PC-3 (cell line): Measurements from ENCODE around the gene RHOBTB3. TPM values are rescaled to one million over a fixed set of nuclear protein-coding genes. Genes with fewer than 3 reads are reported as not detected.

Experiments used
- ATAC-seq: fragments of 200-7000 bp; cut with Tn5 transposase; 2 replicates; pipeline ENCODE4 v1.9.1; 2020; ENCODE audit warnings: mild to moderate bottlenecking, moderate library complexity
- BruUV-seq: library from RNA; stranded (reverse); fragments of 400-500 nt; replicated peaks from 2 replicates; lab custom pipeline; 2021; lab: Mats Ljungman, UMichigan
- CTCF ChIA-PET: fragments of 300-600 bp; sonication (Branson Sonifier 250); formaldehyde crosslinking; loops from one replicate; lab custom pipeline; 2022; ENCODE audit warnings: antibody characterized with exemption; lab: Charles Lee
- POLR2A ChIA-PET: fragments of 300-600 bp; sonication (Branson Sonifier 250); formaldehyde crosslinking; loops from one replicate; lab custom pipeline; 2022; ENCODE audit warnings: antibody characterized with exemption; ENCODE audit not compliant: unreplicated experiment; lab: Charles Lee
- DNase-seq: peaks from one replicate; pipeline ENCODE4 v3.0.0-alpha.2; 2015
- H2AFZ ChIP-seq: fragments of 300-600 bp; sonication (generic); 2 replicates; pipeline ENCODE4 v1.6.0; 2016; ENCODE audit warnings: antibody characterized with exemption, low read length
- H3F3A ChIP-seq: fragments of 300-600 bp; sonication (generic); one replicate; pipeline ENCODE4 v1.6.0; 2017; ENCODE audit warnings: antibody characterized with exemption, low read length, control low read depth, mild to moderate bottlenecking; ENCODE audit not compliant: unreplicated experiment
- H3K27ac ChIP-seq: fragments of 300-600 bp; sonication (generic); 2 replicates; pipeline ENCODE4 v1.5.1; 2016; ENCODE audit warnings: mild to moderate bottlenecking, low read length
- H3K27me3 ChIP-seq: fragments of 300-600 bp; sonication (generic); 2 replicates; pipeline ENCODE4 v1.6.1; 2016; ENCODE audit warnings: low read length, mixed read lengths
- H3K36me3 ChIP-seq: fragments of 300-600 bp; sonication (generic); 2 replicates; pipeline ENCODE4 v1.6.1; 2016; ENCODE audit warnings: low read depth, mixed run types, low read length, mixed read lengths
- H3K4me1 ChIP-seq: fragments of 300-600 bp; sonication (generic); 2 replicates; pipeline ENCODE4 v1.5.1; 2016; ENCODE audit warnings: low read length; ENCODE audit not compliant: insufficient read depth
- H3K4me2 ChIP-seq: fragments of 300-600 bp; sonication (generic); 2 replicates; pipeline ENCODE4 v1.6.0; 2016; ENCODE audit warnings: low read length
- H3K4me3 ChIP-seq: fragments of 300-600 bp; sonication (generic); 2 replicates; pipeline ENCODE4 v1.5.1; 2016; ENCODE audit warnings: mild to moderate bottlenecking, low read length, mixed read lengths
- H3K79me2 ChIP-seq: fragments of 300-600 bp; sonication (generic); 2 replicates; pipeline ENCODE4 v1.6.1; 2017; ENCODE audit warnings: low read length, mixed read lengths
- H3K9ac ChIP-seq: fragments of 300-600 bp; sonication (generic); 2 replicates; pipeline ENCODE4 v1.6.0; 2016; ENCODE audit warnings: mild to moderate bottlenecking, low read length
- H3K9me2 ChIP-seq: fragments of 300-600 bp; sonication (generic); replicated peaks from 2 replicates; pipeline ENCODE4 v1.6.1; 2016; ENCODE audit warnings: mixed run types, low read length, mixed read lengths
- H3K9me3 ChIP-seq: fragments of 300-600 bp; sonication (generic); 2 replicates; pipeline ENCODE4 v1.6.1; 2016; ENCODE audit warnings: low read length, mixed read lengths
- H4K20me1 ChIP-seq: fragments of 300-600 bp; sonication (generic); 2 replicates; pipeline ENCODE4 v1.6.1; 2016; ENCODE audit warnings: low read length, mixed read lengths
- CTCF ChIP-seq: fragments of 300-600 bp; sonication (generic); conservative IDR thresholded peaks from 2 replicates; pipeline ENCODE4 v1.5.1; 2017; ENCODE audit warnings: antibody characterized with exemption, low read depth, mild to moderate bottlenecking, low read length
- EZH2 ChIP-seq: fragments of 300-600 bp; sonication (generic); IDR thresholded peaks from one replicate; pipeline ENCODE4 v1.6.1; 2017; ENCODE audit warnings: antibody characterized with exemption, mild to moderate bottlenecking, low read length; ENCODE audit not compliant: unreplicated experiment
- EZH2phosphoT487 ChIP-seq: fragments of 300-600 bp; sonication (generic); IDR thresholded peaks from 2 replicates; pipeline ENCODE4 v1.6.1; 2018; ENCODE audit warnings: mild to moderate bottlenecking, antibody characterized with exemption, low read length, borderline replicate concordance
- intact Hi-C: fragments of 100-400 bp; cut with micrococcal nuclease; formaldehyde crosslinking; loops from 2 replicates; pipeline ENCODE4 v1.9.0; 2023
- total RNA-seq: library from RNA; depleted of rRNA; stranded (reverse); fragments of >200 nt; gene quantifications from 2 replicates; pipeline ENCODE4 v1.2.3, GENCODE V29; 2014

Gene RHOBTB3
- total RNA-seq, 1 experiment from 2014 or later: 16.3 TPM

GRCh38 chr5:95840956-95841705 lies 110.0 kb downstream of the RHOBTB3 start:
- Histone ChIP-seq H3K27me3 (no peaks in the 10 kb centered on the region), H3K4me2 (no peak overlapping the region), H3K4me1 (peaks cover 12% of the 10 kb centered on the region), H2AFZ (no peak overlapping the region), H3F3A (no peaks in the 10 kb centered on the region), H3K9ac (no peak overlapping the region), H3K79me2 (no peaks in the 10 kb centered on the region), H3K27ac (no peak overlapping the region), H3K4me3 (no peak overlapping the region), H3K36me3 (no peaks in the 10 kb centered on the region), H3K9me3 (no peaks in the 10 kb centered on the region), H4K20me1 (no peaks in the 10 kb centered on the region), H3K9me2 (no peaks in the 10 kb centered on the region)
- TF ChIP-seq EZH2: no peak
- no peak for TF ChIP-seq CTCF
- no peak for TF ChIP-seq EZH2phosphoT487
- intact Hi-C loops: loop anchor here (10.0 kb wide), 1 partner anchor 556 kb away; the partner anchor contains the start of gene MCTP1
- ChIA-PET POLR2A (no interaction called here), CTCF (interaction anchor here (0.7 kb wide), 1 partner anchor 213 kb away, joined by 5 read pairs; no protein-coding TSS in a partner anchor)
- ATAC-seq (no peak), DNase-seq (no peak)
- BruUV-seq: no TSS peak

GRCh38 chr5:95841914-95842812 lies 111.0 kb downstream of the RHOBTB3 start:
- H3K4me2 ChIP-seq: no peak overlapping the region
- CTCF ChIA-PET: interaction anchor here (0.5 kb wide), 1 partner anchor 61 kb away, joined by 3 read pairs; no protein-coding TSS in a partner anchor
- H3K36me3 ChIP-seq: no peaks in the 10 kb centered on the region
- H4K20me1 ChIP-seq: no peaks in the 10 kb centered on the region
- no peak overlapping the region for H3K9ac ChIP-seq
- no TSS peak for BruUV-seq
- H3K4me3 ChIP-seq: no peak overlapping the region
- no peaks in the 10 kb centered on the region for H3K9me3 ChIP-seq
- no peaks in the 10 kb centered on the region for H3F3A ChIP-seq
- no peak for ATAC-seq
- no peak for TF ChIP-seq EZH2
- TF ChIP-seq CTCF: no peak
- no peak for TF ChIP-seq EZH2phosphoT487
- no peak for DNase-seq
- H3K27me3 ChIP-seq: no peaks in the 10 kb centered on the region
- H3K79me2 ChIP-seq: no peaks in the 10 kb centered on the region
- intact Hi-C loops: loop anchor here (10.0 kb wide), 1 partner anchor 557 kb away; the partner anchor contains the start of gene MCTP1
- POLR2A ChIA-PET: no interaction called here
- no peak overlapping the region for H3K27ac ChIP-seq
- H2AFZ ChIP-seq: no peak overlapping the region
- peaks cover 7% of the 10 kb centered on the region; the same call in 1 of the 2 replicates for H3K4me1 ChIP-seq
- no peaks in the 10 kb centered on the region for H3K9me2 ChIP-seq
